Type B pancreatic cell (in vitro differentiated cells): ENCODE measurements around the gene CAMK1D. TPM values are rescaled to one million over a fixed set of nuclear protein-coding genes. Genes with fewer than 3 reads are reported as not detected.
A peak's percentile ranks its signal among the peaks of the same experiment; 100 is the strongest.

ENCODE experiments used
- DNase-seq: peaks from one replicate; pipeline ENCODE4 v3.0.0; 2021; ENCODE audit warnings: mixed read lengths; ENCODE audit not compliant: unreplicated experiment; ENCODE audit errors: extremely low spot score
- H3K27ac Mint-ChIP-seq: 2 replicates; pipeline ENCODE4 v1.8.0; 2021; ENCODE audit warnings: mild to moderate bottlenecking, mixed read lengths
- H3K27me3 Mint-ChIP-seq: 2 replicates; pipeline ENCODE4 v1.8.0; 2021; ENCODE audit warnings: mixed read lengths
- H3K36me3 Mint-ChIP-seq: 2 replicates; pipeline ENCODE4 v1.8.0; 2021; ENCODE audit warnings: mixed read lengths
- H3K4me1 Mint-ChIP-seq: one replicate; pipeline ENCODE4 v1.8.0; 2021; ENCODE audit warnings: mixed read lengths; ENCODE audit not compliant: unreplicated experiment
- H3K4me3 Mint-ChIP-seq: 2 replicates; pipeline ENCODE4 v1.8.0; 2021; ENCODE audit warnings: mild to moderate bottlenecking, mixed read lengths
- H3K9me3 Mint-ChIP-seq: 2 replicates; pipeline ENCODE4 v1.8.0; 2021; ENCODE audit warnings: mixed read lengths
- total RNA-seq: library from RNA; stranded (reverse); gene quantifications from 2 replicates; pipeline ENCODE4 v1.2.1, GENCODE V29; 2021; ENCODE audit warnings: low replicate concordance
- TF ChIP-seq, protein P1 (sequence below): fragments of 200-600 bp; sonication (generic); conservative IDR thresholded peaks from 2 replicates; pipeline ENCODE4 v1.5.0; 2021; ENCODE audit warnings: antibody characterized with exemption, mild to moderate bottlenecking

CAMK1D gene
- total RNA-seq, 1 donor from 2014 or later = 12.2 TPM

DNA sequence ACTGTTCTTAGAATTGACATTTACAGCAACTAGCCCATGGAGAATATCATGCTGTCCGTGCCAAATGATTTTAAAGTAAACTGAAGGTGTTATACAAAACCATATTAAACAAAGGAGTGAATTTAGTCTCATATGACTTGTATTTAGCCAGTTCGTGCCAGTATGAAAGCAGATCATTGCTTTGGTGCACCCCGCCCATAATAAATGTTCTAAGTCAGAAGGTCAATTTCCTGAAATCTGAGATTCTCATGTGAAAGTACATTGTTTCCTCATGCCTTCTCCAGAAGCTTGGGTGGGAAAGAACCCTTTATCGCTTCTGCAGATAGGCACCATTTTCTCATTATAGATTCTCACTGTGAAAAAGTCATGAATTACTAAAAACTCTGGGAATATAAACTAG is 106.4 kb downstream of the CAMK1D start:
- H3K4me3 Mint-ChIP-seq = peak overlapping the region; percentile 62
- H3K4me1 Mint-ChIP-seq = peaks cover 20% of the 10 kb centered on the region
- H3K36me3 Mint-ChIP-seq = no peaks in the 10 kb centered on the region
- no peaks in the 10 kb centered on the region for H3K9me3 Mint-ChIP-seq
- no peak for DNase-seq
- no peaks in the 10 kb centered on the region for H3K27me3 Mint-ChIP-seq
- TF ChIP-seq, protein P1, sequence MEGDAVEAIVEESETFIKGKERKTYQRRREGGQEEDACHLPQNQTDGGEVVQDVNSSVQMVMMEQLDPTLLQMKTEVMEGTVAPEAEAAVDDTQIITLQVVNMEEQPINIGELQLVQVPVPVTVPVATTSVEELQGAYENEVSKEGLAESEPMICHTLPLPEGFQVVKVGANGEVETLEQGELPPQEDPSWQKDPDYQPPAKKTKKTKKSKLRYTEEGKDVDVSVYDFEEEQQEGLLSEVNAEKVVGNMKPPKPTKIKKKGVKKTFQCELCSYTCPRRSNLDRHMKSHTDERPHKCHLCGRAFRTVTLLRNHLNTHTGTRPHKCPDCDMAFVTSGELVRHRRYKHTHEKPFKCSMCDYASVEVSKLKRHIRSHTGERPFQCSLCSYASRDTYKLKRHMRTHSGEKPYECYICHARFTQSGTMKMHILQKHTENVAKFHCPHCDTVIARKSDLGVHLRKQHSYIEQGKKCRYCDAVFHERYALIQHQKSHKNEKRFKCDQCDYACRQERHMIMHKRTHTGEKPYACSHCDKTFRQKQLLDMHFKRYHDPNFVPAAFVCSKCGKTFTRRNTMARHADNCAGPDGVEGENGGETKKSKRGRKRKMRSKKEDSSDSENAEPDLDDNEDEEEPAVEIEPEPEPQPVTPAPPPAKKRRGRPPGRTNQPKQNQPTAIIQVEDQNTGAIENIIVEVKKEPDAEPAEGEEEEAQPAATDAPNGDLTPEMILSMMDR = no peak
- H3K27ac Mint-ChIP-seq = peak overlapping the region; percentile 75

DNA sequence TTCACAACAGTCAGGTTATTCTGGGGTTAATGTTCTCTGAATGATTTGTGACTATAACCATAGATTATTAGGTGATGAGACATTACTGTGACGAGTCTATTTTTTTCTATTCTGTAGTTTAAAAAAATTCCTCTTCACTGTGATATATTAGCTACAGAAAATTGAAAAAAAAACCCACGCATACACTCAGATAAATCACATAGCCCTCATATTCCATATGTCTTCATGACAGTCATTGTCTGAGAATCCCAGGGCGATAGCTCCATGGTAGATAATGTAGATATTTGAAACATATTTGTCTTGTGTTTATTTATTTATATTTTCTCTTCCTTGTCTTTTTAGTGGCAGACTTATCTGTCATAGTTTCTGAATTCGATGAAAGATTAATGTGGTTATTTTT is 110.0 kb downstream of the CAMK1D start:
- Mint-ChIP-seq H3K4me3 (peak overlapping the region; percentile 38), H3K9me3 (no peaks in the 10 kb centered on the region), H3K4me1 (peaks cover 20% of the 10 kb centered on the region), H3K27me3 (no peaks in the 10 kb centered on the region), H3K36me3 (no peaks in the 10 kb centered on the region), H3K27ac (peak overlapping the region; percentile 73)
- TF ChIP-seq, protein P1 = no peak
- no peak for DNase-seq

DNA sequence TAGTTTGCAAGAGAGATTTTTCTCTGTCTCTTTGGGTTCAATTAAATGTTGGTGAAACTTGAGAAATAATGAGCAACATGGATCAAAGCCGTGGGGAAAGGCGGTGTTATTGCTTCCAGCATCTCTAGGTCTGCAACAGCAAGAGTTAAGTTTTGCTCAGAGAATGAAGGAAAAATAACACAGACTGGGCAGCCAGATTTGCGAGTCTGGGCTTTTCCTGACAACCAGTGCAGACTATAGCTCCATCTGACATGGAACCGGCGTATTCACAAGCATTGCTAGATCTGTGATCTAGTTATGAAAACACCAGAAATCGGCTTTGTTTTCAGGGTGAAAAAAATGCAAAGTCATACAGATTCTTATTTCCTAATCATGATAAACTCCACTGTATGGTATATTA is 110.4 kb downstream of the CAMK1D start:
- no peaks in the 10 kb centered on the region for H3K36me3 Mint-ChIP-seq
- H3K4me3 Mint-ChIP-seq = peak overlapping the region; percentile 38
- TF ChIP-seq, protein P1 = no peak
- DNase-seq = no peak
- no peaks in the 10 kb centered on the region for H3K9me3 Mint-ChIP-seq
- no peaks in the 10 kb centered on the region for H3K27me3 Mint-ChIP-seq
- H3K27ac Mint-ChIP-seq = peak overlapping the region; percentile 73
- peaks cover 20% of the 10 kb centered on the region for H3K4me1 Mint-ChIP-seq

DNA sequence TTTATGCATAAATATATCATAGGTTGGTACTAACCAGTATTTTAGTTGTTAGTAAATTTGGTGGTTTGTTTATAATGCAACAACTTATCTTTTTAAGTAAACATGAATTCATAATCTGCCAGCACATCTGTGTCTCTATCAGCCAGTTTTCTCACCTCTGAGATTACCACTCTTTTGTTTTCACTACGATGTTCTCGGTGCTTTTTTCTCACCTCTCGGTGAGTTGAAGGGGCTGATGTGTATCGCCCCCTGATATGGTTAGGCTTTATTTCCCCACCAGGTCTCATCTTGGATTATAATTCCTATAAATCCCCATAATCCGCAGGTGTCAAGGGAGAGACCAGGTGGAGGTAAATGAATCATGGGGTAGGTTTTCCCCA is 114.1 kb downstream of the CAMK1D start:
- Mint-ChIP-seq H3K27me3 (no peaks in the 10 kb centered on the region), H3K4me1 (peaks cover 9% of the 10 kb centered on the region), H3K9me3 (no peaks in the 10 kb centered on the region), H3K4me3 (no peak overlapping the region), H3K27ac (no peak overlapping the region), H3K36me3 (no peaks in the 10 kb centered on the region)
- TF ChIP-seq, protein P1 = no peak
- DNase-seq = no peak

DNA sequence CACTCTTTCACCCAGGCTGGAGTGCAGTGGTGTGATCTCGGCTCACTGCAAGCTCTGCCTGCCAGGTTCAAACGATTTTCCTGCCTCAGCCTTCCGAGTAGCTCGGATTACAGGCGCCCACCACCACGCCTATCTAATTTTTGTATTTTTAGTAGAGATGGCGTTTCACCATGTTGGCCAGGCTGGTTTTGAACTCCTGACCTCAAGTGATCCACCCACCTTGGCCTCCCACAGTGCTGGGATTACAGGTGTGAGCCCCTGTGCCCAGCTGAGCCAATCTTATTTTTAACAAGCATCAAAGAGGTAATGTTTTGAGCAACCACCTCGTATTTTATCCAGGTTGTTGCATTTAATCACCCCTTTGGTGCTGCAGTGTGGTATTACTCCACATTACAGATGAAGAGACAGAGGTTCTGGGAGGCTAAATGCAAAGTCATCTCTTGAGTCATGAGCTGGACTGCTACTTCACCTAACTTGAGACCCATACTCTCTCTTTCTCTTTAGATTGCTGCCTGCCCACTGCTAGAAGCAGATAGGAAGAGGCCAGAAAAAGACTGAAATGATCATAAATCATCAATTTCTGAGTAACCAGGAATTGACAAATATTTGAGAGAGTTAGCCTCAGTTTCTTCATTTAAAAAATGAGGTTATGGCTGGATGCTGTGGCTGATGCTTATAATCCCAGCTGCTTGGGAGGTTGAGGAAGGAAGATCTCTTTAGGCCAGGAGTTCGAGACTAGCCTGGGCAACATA is 116.2 kb downstream of the CAMK1D start:
- no peaks in the 10 kb centered on the region for H3K36me3 Mint-ChIP-seq
- H3K27me3 Mint-ChIP-seq = no peaks in the 10 kb centered on the region
- TF ChIP-seq, protein P1 = no peak
- peak overlapping the region; percentile 36 for H3K27ac Mint-ChIP-seq
- peaks cover 5% of the 10 kb centered on the region for H3K4me1 Mint-ChIP-seq
- no peak overlapping the region for H3K4me3 Mint-ChIP-seq
- no peak for DNase-seq
- no peaks in the 10 kb centered on the region for H3K9me3 Mint-ChIP-seq
